Articular chondrocyte of knee joint (primary cell): Measurements from ENCODE around the gene UGT2B10. TPM values are rescaled to one million over a fixed set of nuclear protein-coding genes. Genes with fewer than 3 reads are reported as not detected.

Experiments
- small RNA-seq: library from RNA; depleted of rRNA; stranded (forward); fragments of <200 nt; gene quantifications from one replicate; pipeline ENCODE3, GENCODE V24; 2012
- total RNA-seq: library from RNA; depleted of rRNA; stranded (reverse); fragments of >200 nt; gene quantifications from 2 replicates; pipeline ENCODE4 v1.2.3, GENCODE V29; 2012

UGT2B10 gene
- total RNA-seq, result not detected in 2 replicates

GRCh38 chr4:68815617-68816409 lies at the start of gene UGT2B10:
UGT2B10 (plus strand) TSS chr4:68815994; CDS start chr4:68816020, 26 bp downstream.

Small RNAs within 50 kb of the gene (small RNA-seq; reads per million reads assigned to genes)
- gene AC021146.4 (not detected), gene AC021146.9 (not detected)

Other genes starting within 250 kb of the UGT2B10 start
- gene UGT2B17, start 239.7 kb upstream of the UGT2B10 start, total RNA-seq, result not detected in 2 replicates
- not detected in 2 replicates for gene UGT2B15, start 145.3 kb upstream of the UGT2B10 start, total RNA-seq
- gene UGT2A3, start 135.8 kb downstream of the UGT2B10 start, total RNA-seq, result not detected in 2 replicates